ENCODE data around the gene SLC22A7. TPM values are rescaled to one million over a fixed set of nuclear protein-coding genes. Genes with fewer than 3 reads are reported as not detected.

Gene SLC22A7
- total RNA-seq, 1 experiment from 2014 or later: not detected

DNA sequence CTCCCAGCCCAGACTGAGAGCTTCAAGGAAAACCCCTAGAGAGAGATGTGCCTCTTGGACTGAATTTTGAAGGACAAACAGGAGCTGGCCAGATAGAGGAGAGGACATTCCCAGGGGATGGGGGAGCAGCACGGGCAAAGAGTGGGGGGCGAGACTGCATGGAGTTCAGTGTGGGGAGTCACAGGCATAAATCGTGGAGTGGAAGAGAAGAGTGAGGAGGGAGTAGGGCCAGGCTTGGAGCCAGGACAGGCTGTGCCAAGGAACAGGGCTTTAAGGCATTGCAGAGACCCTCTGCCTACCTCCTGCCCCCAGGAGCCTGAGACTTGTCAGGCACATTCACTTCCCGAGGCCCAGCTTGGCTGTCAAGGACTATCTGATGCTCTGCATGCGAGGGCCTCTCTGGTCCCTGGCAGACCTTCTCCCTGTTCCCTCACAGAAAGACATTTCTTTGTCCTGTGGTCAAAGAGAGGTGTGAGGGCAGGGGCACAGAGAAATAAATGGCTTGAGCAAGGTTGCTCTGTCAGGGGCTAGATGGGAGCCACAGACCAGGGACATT lies 5.2 kb upstream of the SLC22A7 start:
- TF ChIP-seq, protein P1, sequence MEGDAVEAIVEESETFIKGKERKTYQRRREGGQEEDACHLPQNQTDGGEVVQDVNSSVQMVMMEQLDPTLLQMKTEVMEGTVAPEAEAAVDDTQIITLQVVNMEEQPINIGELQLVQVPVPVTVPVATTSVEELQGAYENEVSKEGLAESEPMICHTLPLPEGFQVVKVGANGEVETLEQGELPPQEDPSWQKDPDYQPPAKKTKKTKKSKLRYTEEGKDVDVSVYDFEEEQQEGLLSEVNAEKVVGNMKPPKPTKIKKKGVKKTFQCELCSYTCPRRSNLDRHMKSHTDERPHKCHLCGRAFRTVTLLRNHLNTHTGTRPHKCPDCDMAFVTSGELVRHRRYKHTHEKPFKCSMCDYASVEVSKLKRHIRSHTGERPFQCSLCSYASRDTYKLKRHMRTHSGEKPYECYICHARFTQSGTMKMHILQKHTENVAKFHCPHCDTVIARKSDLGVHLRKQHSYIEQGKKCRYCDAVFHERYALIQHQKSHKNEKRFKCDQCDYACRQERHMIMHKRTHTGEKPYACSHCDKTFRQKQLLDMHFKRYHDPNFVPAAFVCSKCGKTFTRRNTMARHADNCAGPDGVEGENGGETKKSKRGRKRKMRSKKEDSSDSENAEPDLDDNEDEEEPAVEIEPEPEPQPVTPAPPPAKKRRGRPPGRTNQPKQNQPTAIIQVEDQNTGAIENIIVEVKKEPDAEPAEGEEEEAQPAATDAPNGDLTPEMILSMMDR (conservative IDR thresholded peaks at IDR 0.05): no peak
- Histone ChIP-seq H2BK12ac (ENCODE audit: insufficient read length, low read depth, low read length) (no peak overlapping the region), H3K9ac (ENCODE audit: extremely low read depth, insufficient read length, low read length) (no peak overlapping the region), H3K79me1 (ENCODE audit: insufficient read depth, low read depth, low read length, poor library complexity, severe bottlenecking) (no peaks in the 10 kb centered on the region), H4K91ac (ENCODE audit: insufficient read length, low read depth, low read length) (no peak overlapping the region), H3K79me2 (ENCODE audit: insufficient read depth, low read length) (no peaks in the 10 kb centered on the region), H2BK5ac (ENCODE audit: insufficient read length, low read length) (no peak overlapping the region), H4K8ac (replicated peaks; ENCODE audit: insufficient read length, low read depth, low read length) (no peak overlapping the region), H3K4ac (ENCODE audit: low read depth, low read length) (no peak overlapping the region), H3K27me3 (ENCODE audit: insufficient read depth, low read length) (no peaks in the 10 kb centered on the region), H3K18ac (ENCODE audit: insufficient read length, low read depth, low read length) (no peak overlapping the region), H2AFZ (ENCODE audit: low read length) (no peak overlapping the region), H2BK120ac (ENCODE audit: low read depth, low read length, poor library complexity, severe bottlenecking) (no peak overlapping the region), H3K23ac (ENCODE audit: insufficient read length, low read depth, low read length) (no peak overlapping the region), H3K56ac (ENCODE audit: insufficient read length, low read depth, low read length) (no peak overlapping the region), H2AK5ac (ENCODE audit: insufficient read length, low read length) (no peak overlapping the region), H3T11ph (ENCODE audit: low read length) (no peak overlapping the region), H3K27ac (ENCODE audit: insufficient read length, low read depth, low read length) (no peak overlapping the region), H4K20me1 (ENCODE audit: control insufficient read depth, insufficient read depth, insufficient read length) (peaks cover 4% of the 10 kb centered on the region), H2BK20ac (ENCODE audit: low read depth, low read length, poor library complexity, severe bottlenecking) (no peak overlapping the region), H3K23me2 (ENCODE audit: insufficient read length, low read depth, low read length, poor library complexity, severe bottlenecking) (no peaks in the 10 kb centered on the region), H4K5ac (ENCODE audit: insufficient read length, low read depth, low read length) (no peak overlapping the region), H3K4me1 (ENCODE audit: insufficient read depth, low read length) (no peaks in the 10 kb centered on the region), H2BK15ac (ENCODE audit: low read depth, low read length) (no peak overlapping the region), H3K4me2 (ENCODE audit: insufficient read depth, insufficient read length, low read length) (no peak overlapping the region), H3K14ac (ENCODE audit: insufficient read depth, low read length) (no peak overlapping the region), H3K9me3 (ENCODE audit: control insufficient read depth, low read depth, low read length) (no peaks in the 10 kb centered on the region)
- no peak overlapping the region for H3K4me3 Mint-ChIP-seq
- no peaks in the 10 kb centered on the region for H3K9me3 Mint-ChIP-seq
- no peaks in the 10 kb centered on the region for H3K36me3 Mint-ChIP-seq (ENCODE audit: insufficient read depth in 1 of 3, low read depth in 3 of 3)
- peaks cover 10 to 11% of the 10 kb centered on the region in 2 experiments for H3K4me1 Mint-ChIP-seq
- H3K27me3 Mint-ChIP-seq (ENCODE audit: low read depth): peaks cover 11% of the 10 kb centered on the region
- H3K27ac Mint-ChIP-seq: no peak overlapping the region
- no peak for DNase-seq
- no CpG with 5 or more reads among the region's 5 CpGs for WGBS (ENCODE audit: extremely low coverage, insufficient read length, low lambda C conversion rate)

Data from H9 (cell line).